HG03442 (cell line): ENCODE results near the gene SCAI.
A peak's percentile ranks its signal among the peaks of the same experiment; 100 is the strongest.
"Not testable (repeated sequence)": the region's sequence is repeated elsewhere in the genome, so short reads cannot be mapped to it uniquely, and the experiment has no call there.

ENCODE experiments used
- ATAC-seq: cut with Tn5 transposase; IDR thresholded peaks from one replicate; pipeline ENCODE4 v1.9.1; 2021; ENCODE audit warnings: mild to moderate bottlenecking, moderate library complexity; ENCODE audit not compliant: unreplicated experiment

SCAI gene

DNA sequence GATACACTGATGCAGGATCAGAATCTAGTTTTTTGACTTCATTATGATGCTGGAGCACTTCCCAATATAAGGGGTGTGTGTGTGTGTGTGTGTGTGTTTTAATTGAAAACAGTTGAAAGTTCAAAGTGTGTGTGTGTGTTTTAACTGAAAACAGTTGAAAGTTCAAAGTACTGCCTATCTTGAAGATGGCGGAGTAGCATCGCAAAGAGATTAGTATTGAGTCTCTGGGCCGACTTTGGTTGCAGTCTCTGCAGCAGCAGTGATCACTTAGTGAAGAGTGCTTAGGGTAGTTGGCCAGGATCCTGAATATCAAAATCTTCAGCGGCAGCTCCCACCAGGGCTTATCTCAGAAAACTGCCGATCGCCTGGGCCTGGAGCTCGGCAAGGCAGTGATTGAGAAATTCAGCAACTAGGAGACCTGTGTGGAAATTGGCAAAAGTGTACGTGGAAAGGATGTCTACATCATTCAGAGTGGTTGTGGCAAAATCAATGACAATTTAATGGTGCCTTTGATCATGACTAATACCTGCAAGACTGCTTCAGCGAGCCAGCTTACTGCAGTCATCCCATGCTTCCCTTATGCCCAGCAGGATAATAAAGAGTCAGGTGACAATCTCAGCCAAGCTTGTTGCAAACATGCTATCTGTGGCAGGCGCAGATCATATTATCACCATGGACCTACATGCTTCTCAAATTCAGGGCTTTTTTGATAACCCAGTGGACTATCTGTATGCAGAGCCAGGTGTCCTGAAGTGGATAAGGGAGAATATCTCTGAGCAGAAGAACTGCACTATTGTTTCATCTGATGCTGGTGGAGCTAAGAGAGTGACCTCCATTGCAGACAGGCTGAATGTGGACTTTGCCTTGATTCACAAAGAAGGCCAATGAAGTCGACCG is 7.3 kb upstream of the SCAI start:
- no peak for ATAC-seq

GRCh38 chr9:125147401-125147951 is 4.1 kb upstream of the SCAI start:
- no peak for ATAC-seq

DNA sequence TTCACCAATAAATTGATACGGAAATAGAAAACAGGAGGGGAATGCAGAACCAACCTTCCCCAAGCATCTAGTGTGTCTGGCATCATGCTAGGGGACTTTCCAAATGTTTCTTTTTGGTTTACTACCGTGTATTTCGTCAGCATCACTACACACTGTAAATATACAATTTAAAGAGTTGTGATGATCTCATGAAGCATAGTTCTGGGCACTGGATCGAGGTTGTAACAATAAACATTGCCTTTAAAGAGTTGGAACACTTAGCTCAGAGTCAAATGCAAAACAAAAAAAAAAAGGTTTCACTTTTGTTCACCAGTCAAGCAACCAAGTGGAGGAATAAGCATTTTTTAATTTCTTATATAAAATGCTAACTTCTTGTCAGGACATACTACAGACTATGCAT is 2.9 kb upstream of the SCAI start:
- ATAC-seq: no peak

DNA sequence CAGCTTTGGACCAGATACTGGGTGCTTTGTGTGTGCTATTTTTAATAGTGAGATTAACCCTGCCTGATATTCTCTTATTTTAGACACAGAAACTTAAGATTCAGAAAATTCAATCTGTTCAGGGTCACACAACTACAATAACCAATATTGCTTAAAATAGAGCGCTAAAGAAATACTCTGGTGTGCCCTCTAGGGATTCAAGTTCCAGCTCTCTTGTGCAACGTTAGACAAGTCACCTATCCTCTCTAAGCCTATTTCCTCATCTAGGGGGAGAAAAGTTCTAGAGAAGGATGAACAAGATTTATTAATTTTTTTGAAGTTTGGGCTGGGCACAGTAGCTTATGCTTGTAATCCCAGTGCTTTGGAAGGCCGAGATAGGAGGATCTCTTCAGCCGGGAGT is 2.1 kb upstream of the SCAI start:
- no peak for ATAC-seq

- ATAC-seq: no peak
These were observed 560 bp downstream of the SCAI start for GRCh38 chr9:125142560-125143376.

GRCh38 chr9:125141751-125142150 is 1.6 kb downstream of the SCAI start:
- no peak for ATAC-seq

GRCh38 chr9:125141251-125141650 is 2.1 kb downstream of the SCAI start:
- ATAC-seq: no peak

DNA sequence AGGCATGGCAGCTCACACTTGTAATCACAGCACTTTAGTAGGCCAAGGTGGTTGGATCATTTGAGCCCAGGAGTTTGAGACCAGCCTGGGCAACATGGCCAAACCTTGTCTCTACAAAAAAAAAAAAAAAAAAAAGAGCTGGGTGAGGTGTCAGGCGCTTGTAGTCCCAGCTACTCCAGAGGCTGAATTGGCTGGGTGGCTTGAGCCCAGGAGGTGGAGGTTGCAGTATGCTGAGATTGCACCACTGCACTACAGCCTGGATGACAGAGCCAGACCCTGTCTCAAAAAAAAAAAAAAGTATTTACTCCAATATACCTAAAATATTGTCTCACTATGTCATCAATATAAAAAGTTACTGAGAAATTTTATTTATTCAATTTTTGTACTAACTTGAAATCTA is 2.8 kb downstream of the SCAI start:
- no peak for ATAC-seq

GRCh38 chr9:125137200-125137599 is 6.1 kb downstream of the SCAI start:
- no peak for ATAC-seq

DNA sequence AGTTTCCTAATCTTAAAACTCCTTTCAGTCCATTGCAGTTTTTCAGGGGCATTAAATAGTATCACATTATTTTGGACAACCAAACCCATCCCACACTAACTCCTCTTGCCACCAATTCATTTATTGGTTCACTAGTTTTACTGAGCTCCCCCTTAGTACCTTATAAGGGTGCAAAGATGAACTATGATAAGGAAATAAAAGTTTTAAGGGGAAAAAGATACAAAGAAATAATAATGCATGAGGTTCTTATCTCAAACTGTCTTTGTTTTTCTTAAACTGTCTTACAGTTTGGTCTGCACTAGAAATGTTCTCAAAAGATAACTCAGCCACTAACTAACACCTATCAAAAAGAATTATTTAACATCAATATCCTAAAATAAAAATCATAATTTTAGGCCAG is 8.4 kb downstream of the SCAI start:
- no peak for ATAC-seq

DNA sequence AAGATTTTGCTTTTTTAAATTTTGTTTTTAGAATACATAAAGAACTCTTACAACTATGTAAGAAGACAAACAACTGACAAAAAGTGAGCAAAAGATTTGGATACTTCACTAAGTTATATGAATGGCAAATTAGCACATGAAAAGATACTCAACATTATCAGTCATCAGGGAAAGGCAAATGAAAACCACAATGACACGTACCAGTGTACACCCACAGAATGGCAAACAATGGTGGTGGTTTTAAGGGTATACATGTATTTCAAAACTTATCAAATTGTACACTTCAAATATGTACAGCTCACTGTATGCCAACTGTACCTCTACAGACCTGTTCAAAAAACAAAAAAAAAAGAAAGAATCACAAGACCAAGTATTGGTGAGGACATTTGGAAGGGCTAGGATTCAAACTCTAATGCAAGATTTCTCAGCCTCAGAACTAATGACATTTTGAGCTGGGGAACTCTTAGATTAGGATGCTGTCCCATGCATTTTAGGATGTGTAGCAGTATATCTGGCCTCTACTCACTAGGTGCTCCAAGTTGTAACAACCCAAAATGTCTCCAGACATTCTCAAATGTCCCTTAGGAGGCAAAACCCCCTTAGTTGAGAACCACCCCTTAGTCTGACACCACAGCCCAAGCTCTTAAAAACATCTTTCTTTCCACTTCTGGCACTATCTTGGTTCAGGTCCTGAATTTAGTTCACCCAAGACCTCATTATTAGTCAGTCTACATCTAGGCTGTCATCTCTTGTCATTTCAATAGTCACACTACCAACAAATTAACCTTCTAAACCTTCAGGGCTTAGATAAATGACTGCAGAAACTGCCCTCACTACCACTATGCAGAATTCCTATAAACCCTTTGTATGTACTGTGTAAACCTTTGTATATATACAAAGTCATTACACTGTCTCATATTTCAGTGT is 9.7 kb downstream of the SCAI start:
- no peak for ATAC-seq

DNA sequence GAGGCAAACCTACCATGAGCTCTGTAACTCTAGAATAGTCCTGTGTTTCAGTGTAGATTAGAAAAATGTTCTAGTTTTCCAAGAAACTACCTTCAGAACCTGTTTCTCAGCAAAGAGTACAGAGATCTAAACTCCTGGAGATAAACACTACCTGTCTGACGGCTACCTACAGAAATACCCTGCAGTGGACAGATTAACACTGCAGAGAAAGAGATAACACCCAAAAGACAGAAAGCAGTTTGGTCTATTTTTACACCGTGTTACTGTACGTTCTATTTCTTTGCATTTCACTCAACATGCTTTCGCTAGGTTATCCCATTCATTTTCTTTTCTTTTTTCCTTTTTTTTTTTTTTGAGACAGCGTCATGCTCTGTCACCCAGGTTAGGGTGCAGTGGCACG is 11.6 kb downstream of the SCAI start:
- ATAC-seq: no peak

GRCh38 chr9:125126019-125126746 is 17.1 kb downstream of the SCAI start:
- peak; percentile 88 for ATAC-seq

DNA sequence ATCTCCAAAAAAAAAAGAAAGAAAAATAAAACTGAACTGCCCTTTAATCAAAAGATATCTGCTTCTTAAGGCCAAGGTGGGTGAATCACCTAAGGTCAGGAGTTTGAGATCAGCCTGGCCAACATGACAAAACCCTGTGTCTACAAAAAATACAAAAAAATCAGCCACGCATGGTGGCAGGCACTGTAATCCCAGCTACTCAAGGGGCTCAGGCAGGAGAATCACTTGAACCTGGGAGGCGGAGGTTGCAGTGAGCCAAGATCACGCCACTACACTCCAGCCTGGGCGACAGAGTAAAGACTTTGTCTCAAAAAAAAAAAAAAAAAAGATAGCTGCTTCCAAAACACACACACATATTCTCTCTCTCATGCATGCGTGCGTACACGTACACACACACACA is 17.8 kb downstream of the SCAI start:
- no peak for ATAC-seq

- no peak for ATAC-seq
These were observed 22.2 kb downstream of the SCAI start for GRCh38 chr9:125121146-125121545.

DNA sequence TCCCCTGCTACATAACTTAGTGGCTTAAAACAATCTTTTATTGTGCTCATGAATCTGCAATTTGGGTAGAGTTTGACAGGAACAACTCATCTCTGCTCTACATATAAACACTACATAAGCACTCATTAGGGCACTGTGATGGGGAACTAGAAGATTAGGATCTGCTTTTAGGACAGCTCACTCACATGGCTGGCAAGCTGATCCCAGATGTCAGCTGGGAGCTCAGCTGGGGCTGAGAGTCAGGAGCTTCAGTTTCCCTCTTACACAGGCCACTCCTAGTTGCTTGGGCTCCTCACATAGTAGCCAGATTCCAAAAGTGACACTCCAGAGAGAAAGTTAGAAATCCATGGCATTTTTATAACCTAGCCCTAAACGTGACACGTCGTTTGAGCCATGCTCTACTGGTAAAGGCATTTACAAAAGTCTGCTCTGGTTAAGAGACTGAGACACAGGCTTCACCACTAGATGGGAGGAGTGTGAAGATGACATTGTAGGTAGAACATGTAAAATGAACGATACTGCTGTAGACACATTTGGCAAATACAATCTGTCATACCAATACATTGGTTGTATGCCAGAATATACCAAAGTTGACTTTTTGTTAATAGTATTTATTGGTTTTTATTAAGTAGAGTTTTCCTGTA is 23.6 kb downstream of the SCAI start:
- ATAC-seq: no peak

DNA sequence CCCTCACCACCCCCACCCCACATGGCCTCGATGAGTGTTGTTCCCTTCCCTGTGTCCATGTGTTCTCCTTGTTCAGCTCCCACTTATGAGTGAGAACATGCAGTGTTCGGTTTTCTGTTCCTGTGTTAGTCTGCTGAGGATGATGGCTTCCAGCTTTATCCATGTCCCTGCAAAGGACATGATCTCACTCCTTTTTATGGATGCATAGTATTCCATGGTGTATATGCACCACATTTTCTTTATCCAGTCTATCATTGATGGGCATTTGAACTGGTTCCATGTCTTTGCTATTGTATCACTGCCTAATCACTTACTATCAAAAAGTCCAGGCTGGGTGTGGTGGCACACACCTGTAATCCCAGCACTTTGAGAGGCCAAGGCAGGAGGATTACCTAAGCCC is 24.6 kb downstream of the SCAI start:
- ATAC-seq: not testable (repeated sequence)

DNA sequence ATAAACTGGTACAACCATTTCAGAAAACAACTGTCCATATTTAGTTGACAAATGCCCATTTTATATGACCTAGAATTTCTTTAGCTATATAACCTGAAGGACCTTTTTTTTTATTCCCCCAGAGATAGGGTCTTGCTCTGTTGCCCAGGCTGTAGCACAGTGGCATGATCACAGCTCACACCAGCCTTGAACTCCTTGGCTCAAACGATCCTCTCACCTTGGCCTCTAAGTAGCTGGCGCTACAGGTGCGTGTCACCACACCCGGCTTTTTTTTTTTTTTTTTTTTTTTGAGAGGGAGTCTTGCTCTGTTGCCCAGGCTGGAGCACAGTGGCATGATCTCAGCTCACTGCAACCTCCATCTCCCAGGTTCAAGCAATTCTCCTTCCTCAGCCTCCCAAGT is 28.8 kb downstream of the SCAI start:
- ATAC-seq: not testable (repeated sequence)

DNA sequence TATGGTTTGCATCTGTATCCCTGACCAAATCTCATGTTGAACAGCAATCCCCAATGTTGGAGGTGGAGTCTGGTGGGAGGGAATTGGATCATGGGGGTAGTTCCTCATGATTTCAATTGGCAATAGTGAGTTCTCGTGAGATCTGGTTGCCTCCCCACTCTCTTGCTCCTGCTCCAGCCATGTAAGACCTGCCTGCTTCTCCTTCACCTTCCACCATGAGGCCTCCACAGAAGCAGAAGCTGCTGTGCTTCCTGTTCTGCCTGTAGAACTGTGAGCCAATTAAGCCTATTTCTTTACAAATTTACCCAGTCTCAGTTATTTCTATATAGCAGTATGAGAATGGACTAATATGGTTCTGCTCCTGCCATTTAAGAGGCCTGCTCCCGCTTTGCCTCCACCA is 32.9 kb downstream of the SCAI start:
- ATAC-seq: no peak

DNA sequence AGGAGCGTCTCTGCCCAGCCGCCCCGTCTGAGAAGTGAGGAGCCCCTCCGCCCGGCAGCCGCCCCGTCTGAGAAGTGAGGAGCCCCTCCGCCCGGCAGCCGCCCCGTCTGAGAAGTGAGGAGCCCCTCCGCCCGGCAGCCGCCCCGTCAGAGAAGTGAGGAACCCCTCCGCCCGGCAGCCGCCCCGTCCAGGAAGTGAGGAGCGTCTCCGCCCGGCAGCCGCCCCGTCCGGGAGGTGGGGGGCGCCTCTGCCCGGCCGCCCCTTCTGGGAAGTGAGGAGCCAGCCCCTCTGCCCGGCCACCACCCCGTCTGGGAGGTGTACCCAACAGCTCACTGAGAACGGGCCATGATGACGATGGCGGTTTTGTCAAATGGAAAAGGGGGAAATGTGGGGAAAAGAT is 34.8 kb downstream of the SCAI start:
- not testable (repeated sequence) for ATAC-seq
